GM21619 (cell line): ENCODE data around the gene JAKMIP1.
"Not testable (repeated sequence)": the region's sequence is repeated elsewhere in the genome, so short reads cannot be mapped to it uniquely, and the experiment has no call there.

Experiments
- ATAC-seq: cut with Tn5 transposase; IDR thresholded peaks from one replicate; pipeline ENCODE4 v1.9.1; 2021; ENCODE audit not compliant: unreplicated experiment

JAKMIP1 gene

DNA sequence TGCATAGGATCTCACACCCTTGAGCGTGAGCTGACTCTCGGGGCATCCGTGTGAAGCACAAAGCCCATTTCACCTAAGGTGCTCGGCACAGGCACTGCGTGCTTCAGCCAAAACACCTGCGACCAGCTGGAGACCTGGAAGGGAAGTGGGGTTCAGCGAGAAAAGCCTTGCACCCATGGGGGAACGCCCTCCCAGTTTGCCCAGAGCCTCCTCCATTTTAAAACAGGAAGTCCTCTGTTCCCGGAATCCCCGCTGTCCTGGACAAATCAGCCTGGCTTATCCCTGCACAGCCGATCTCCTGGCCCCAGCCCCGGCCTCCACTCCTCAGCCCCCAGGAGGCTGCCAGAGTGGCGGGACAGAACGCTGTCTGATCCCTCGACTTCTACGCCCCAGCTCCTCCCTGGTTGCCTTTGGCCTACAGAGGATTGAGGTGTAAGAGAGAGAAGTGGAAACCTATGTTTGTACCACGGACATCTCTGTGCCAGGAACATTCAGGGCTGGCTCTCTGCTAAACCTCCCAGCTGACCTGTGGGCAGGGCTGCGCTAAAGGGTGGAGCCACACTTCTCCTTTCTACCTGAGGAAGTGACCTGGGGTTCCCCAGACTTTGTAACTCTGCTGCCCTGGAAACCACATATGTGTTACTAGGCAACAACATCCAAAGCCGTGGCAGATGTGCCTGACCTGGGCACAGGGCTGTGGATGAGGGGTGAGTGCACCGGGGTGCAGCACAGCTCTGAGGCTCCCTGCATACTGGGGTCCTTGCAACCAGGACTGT, 178.3 kb downstream of the JAKMIP1 start:
- ATAC-seq = no peak

DNA sequence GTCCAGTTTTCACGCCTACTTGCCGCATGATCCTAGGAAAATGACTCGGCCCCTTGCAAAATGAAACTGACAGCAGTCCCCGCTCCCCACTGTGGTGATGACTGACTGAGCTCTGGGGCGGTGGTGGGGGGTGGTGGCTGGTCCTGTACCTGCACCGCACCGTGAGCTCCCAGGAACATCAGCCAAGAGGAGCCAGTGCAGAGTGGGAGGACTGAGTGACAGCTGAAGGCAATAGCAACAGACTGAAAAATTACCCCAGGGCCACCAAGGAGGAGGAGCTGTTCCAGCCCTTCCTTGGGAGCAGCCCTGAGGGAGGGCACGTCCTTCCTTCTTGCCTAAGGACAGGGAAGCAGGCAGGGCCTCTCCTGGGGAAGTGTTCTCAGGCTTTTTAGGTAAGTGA, 179.7 kb downstream of the JAKMIP1 start:
- no peak for ATAC-seq

DNA sequence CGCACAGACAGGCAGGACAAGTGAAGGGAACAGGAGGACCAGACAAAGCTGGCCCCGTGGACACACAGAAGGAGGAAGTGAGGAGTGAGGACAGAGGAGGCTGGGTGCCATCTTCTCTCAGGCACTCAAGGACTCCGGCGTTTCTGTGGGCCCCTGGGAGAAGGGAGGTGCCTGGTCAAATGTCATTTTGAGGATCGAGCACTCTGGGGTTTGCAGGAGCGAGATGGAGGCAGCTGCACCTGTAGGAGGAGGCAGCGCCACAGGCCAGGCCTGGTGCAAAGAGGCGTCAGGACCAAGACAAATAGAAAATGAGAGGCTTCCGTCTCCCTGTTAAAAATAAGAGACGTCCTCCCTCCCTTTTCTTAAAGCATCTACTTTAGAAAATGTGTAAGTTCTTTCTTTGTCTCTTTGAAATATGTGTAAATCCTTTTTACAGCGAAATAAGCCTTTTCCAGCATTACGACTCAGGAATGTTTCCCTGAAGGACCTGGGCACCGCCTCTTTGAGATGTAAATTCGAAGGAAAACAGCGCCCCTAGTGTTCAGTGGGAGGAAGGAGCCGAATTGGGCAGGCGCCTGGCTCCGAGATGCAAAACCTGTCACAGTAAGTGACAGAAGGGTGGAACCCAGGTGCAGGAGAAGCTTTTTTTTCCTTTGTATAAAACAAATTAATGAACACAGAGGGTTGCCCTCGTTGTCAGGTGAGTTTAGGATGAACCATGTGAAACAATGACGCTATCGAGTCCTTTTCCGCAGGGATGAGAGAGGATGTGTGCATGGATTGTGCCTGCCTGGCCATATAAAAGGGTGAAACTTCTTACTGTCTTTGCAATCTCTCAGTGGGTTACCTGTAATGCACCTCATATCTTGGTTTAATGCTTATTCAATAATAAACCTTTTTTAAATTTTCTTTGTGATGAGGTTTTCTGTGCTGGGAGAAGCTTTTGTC, 180.8 kb downstream of the JAKMIP1 start:
- ATAC-seq = no peak

DNA sequence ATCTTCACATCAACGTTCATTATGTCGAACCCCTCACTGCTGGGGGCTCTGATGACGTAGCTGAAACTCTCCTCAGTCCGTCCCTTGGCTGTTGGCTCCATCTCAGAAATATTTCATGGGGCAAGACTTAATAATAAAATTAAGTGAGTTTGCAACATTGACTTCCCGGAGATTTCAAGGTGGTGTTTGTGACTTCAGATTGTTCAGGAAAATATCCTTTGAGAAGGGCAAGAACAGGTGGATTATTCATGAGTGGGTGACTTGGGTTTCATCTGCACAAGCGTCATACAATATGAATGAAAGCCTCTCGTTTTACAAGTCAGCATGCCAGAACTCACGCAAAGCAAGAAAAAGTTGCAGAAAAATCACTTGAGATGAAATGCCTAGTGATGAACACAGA, 182.0 kb downstream of the JAKMIP1 start, which contains the start of gene C4orf50:
Gene C4orf50 (minus strand): TSS at position 101 of the 400 bp plus-strand sequence.
- ATAC-seq = no peak

DNA sequence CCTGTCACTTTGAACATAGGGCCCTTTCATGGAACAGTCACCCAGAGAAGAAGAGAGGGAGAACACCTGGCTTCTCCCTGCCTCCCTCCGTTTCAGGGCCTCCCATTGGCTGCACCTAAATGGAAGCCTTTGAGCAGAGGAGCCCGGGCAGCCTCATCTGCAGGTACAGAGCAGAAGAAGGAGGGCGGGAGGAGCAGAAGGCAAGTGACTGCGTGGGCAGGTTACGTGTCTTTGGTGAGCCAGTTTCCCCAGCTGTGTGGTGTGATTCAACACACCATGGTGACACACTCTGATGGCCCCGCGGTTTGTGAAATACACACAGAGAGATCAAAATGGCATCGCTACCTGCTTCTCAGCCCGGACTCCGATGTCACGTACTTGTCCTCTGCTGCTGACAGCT, 182.5 kb downstream of the JAKMIP1 start:
- no peak for ATAC-seq

DNA sequence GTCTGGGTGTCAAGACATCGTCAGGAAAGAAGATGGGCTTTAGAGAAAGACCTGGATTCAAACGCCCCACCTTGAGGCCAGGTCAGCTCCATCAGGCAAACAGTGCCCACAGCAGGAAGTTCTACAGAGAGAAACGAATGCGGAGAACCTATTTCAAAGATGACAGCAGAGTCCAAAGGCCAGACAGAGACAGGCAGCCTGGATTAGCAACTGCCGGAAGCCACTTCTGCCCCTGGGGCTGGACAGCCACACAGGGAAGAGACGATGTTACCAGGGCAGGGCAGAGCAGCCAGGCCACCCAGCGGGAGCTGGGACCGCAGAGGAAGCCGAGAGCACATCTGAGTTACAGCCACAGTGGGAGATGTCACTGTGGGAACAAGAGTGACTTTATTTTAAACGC, 183.3 kb downstream of the JAKMIP1 start:
- ATAC-seq = no peak

DNA sequence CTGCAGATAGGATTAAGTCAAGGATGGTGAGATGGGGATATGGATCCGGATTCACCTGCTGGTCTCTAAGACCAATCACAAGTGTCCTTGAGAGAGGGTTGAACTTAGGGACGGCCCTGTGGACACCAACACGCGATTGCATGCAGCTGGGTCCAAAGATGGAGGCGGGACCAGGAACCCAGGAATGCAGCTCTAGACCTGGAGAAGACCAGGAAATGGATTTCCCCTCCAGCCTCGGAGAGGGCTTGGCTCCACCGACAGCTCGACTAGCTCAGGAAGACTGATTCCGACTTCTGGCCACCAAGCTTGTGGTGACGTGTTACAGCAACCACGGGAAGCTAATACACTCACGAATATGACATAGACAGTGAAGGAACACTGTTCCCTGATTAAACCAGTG, 186.8 kb downstream of the JAKMIP1 start:
- no peak for ATAC-seq

DNA sequence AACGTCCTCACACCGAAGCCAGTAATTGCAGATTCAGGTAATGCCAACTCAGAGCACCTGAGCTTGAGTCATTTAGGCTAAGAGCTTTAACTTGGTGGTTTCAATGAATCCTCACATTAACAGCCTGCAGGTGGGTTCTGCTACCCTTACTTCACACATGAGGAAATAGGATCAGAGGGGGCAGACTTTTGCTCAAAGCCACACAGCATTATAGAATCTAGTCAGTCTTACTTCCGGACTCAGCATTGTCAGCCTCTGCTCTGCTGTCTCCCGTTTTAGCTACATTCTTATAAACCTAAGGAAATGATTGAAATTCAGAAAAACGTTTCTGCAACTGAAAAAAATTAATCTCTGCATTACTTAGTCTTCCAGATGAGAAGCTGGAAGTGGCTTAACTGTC, 188.1 kb downstream of the JAKMIP1 start:
- ATAC-seq = no peak

DNA sequence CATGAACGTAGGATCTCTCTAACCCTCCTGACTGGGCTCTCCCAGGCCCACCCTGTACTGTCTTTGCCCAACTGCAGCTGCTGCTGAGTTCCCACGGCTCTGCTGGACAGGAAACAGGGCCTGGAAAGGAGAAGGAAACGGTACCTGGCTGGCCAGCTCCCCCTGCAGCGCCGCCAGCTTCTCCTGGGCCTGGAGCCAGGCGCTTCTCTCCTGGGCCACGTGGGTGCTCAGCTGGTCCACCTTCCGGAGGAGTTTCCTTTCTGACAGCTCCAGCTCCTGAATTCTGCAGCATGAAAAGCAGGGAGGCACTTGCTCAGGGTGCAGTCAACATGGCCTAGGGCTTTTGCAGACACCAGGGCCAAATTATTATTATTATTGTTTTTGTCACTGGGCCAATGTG, 188.7 kb downstream of the JAKMIP1 start:
- ATAC-seq = no peak

DNA sequence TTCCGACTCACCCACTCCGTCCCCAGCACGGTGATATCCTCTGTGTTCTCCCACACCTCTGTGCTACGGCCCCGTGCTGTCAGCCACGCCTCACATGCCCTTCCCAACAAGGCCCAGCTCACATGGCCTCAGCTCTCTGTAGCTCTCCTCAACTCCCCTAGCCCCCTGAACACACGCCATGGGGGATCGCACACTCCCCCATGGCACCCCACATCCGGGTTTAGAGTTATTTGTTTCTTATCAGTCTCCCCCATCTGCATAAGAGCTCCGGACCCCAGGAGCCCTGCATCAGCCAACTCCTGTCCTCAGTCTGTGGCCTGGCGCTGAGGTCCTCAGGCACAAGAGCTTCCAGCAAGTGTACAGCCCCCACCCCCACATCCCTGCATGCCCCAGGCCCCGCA, 189.1 kb downstream of the JAKMIP1 start:
- ATAC-seq = no peak

DNA sequence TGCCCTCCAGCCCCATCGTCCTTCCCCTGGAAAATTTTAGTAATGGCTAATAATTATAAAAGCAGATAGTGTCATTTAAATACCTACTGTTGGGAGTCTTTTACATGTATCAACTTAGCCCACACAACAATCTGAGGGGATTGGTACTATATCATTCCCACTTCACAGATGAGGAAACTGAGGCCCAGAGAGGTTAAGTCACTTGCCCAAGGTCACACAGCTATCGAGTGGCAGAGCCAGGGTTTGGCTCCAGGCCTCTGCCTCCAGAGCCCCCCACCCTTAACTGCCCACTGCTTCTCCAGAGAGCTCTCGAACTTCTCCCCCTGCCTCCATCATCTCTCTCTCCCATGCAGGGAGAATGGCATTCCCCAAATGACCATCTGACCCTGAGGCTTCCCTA, 189.6 kb downstream of the JAKMIP1 start:
- ATAC-seq = no peak

DNA sequence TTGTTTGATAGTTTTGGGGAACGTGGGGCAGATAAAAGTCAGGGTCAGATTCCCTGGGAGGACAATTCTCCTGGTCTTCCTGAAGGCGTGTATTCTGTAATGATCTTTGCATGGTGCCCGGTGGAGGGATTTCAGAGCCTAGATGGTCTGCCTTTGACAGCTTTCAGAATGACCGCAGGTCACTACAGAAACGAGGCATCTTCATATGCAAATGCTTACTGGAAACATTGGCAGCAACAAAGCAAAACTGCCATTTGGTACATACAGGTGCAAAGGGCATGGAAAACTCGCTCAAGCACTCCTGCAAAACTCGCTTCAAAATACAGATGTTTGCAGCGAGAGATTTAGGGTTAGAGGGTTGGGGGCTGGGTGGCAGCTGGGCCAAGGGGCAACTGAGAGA, 190.9 kb downstream of the JAKMIP1 start:
- no peak for ATAC-seq

DNA sequence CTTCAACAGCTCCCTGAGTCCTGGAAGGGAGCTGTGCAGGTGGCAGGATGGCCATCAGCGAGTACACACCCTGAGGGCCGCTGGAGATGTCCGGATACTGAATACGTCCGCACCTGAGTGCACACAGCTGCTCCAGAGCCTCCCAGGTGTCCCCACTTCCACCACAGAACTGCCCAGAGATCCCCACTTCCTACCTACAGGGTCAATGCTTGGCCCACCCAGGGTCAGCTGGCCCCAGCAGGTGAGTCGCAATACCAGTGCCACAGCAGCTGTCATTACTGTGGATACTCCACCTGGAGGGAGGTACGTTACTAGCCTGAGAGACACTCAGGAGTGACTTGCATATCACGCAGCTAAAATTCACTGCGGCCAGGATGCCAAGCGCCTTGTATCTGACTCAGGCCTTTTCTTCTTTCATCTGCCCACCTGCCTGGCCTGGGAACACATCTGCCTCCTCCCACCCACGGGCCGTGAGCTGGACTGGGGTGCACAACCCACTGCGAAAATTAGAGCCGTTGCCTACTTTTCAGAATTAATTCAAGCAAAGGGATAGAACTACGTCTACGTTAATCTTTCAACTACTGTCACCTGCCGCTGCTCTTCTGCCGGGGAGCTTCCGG, 191.5 kb downstream of the JAKMIP1 start:
- no peak for ATAC-seq

DNA sequence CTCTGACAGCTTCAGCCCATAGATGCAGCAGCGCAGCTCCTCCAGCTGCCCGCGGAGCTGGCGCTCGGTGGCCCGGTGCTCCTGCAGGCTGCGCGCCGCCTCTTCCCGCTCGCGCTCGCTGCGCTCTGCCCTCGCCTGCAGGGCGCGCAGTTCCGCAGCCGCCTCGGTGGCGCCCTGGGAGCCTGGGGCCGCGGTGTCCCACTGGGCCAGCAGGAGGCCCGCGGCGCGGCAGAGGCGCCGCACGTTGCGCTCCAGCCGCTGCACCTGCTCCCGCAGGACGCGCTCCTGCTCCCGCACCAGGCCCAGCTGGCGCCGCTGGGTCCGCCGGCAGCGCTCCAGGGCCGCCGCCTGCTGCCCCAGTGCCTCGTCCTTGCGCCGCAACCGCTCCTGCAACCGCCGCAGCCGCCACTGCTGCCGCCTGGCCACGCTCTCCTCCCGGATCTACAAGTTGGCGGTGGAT, 192.2 kb downstream of the JAKMIP1 start:
- no peak for ATAC-seq

DNA sequence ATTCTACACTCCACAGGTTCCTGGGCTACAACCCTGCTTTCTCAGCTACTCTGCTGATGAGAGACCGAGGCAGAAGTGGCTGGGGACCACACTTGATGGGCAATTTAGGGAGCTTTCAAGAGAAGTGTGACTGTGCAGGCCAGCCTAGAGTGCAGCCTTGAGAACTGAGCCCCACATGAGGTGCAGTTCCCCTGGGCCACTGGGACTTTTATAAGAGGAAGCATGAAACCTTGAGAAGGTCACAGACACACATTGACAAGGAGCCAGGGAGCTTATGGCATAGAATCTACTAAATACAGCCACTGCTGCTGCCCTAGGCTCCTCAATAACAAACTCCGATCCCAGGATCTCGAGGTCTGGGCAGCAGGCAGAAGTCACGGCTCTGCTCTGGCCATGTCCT, 195.2 kb downstream of the JAKMIP1 start:
- no peak for ATAC-seq

DNA sequence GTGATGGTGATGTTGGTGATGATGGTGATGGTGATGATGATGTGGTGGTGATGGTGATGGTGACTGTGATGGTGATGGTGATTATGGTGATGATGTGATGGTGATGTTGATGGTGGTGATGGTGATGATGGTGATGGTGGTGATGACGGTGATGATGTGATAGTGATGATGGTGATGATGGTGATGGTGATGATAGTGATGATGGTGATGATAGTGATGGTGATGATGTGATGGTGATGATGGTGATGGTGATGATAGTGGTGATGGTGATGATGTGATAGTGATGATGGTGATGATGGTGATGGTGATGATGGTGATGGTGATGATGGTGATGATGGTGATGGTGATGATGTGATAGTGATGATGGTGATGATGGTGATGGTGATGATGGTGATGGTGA, 196.9 kb downstream of the JAKMIP1 start:
- not testable (repeated sequence) for ATAC-seq

DNA sequence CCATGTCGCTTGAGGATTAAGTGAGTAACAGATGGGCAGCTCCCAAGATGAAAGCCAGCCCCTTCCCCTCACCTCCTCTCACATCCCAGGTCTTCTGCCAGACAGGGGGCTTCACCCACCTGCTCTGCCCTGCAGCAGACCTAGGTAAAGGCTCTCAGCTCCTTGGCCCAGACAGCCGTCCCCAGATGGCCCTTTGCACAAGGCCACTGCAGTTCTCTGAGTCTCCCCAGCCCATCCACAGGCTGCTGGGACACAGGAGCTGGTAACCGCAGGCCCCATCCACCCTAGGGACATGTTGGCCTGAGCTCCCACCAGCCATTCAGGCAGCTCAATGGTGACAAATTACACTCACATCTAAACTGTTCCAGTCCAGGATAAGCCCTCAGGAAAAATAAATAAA, 197.4 kb downstream of the JAKMIP1 start:
- no peak for ATAC-seq

DNA sequence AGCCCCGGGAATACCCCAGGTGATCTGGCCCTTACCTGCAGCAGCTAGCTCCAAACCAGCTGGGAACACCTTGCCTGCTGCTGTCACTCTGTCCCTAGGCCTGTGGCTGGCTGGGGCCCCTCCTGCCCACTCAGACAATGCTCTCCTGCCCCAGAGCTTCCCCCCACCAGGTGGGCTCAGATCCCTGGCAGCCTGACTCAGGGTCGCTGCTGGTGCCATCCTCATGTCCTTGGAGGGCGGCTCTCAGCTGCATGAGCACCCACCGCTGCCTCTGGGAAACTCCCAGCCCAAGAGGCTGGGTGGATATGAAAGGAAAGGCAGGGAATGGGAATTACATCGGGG, 197.9 kb downstream of the JAKMIP1 start:
- no peak for ATAC-seq

DNA sequence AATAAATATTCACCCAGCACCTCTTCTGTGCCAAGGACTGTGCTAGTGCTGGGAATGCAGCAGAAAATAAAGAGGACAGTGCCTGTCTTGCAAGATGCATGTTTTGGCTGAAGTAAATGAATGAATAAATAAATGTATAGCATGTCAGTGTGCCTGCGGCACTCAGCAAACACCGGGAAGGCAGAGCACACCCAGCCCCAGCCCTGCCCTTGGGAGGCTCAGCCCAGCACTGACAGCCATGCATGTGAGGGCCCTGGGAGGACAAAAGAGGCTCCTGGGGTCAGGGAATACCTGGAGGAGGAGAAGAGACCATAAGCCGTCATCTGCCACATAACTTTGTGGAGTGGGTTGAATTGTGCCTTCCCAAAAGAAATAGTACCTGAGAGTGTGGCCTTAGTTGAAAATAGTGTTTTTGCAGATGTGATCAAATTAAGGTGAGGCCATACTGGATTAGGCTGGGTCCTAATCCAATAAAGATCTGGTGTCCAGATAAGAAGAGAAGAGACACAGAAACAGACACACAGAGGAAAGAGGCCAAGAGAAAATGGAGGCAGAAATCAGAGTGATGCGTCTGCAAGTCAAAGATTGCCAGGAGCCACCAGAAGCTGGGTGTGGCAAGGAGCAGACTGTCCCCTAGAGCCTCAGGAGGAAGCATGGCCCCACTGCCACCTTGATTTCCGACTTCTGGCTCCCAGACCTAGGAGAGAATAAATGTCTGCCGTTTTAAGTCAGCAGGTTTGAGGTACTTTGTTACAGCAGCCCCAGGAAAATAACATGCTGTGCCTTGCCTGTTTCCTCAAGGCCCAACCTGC, 198.5 kb downstream of the JAKMIP1 start:
- ATAC-seq = no peak

DNA sequence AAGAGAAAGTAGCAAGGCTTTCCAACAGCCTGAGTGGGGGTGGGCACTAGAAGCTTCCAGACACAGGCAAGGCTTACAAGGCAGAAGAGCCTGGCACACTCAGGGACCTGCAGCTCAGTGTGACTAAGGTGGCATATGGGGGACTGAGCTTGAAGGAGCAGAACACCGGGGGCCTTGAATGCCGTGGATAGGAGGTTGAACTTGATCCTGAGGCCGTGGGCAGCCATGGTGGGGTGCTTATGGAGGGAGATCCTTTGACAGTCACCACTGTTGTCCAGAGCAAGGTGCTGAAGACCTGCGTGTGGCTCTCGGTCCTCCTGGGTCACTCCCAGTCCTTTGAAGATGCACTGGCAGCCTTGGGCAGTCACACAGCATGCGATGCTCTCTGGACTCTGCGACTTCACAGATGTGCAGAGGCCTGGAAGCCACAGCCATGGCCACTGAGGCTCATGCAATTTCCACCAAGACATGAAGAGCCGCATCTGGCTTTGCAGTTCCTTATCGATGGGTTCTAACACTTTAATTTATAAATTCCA, 200.5 kb downstream of the JAKMIP1 start:
- ATAC-seq = no peak

DNA sequence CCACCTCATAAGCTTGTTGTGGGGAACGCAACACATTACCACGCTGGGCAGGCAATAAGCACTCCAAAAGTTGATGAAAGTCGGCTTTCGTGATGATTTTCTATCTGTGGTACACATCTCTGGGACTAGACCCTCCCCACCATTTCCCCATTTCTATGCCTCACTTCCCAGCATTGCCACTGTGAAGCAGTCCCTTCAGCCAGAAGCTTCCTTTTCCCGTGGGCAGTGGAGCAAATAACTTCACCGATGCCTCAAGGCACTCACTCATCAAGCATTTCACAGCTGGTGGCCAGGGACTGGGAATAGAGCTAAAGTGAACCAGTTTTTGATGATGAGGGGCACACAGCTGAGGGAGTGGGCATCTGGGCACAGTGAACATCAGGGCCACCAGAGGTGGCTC, 201.0 kb downstream of the JAKMIP1 start:
- no peak for ATAC-seq
